Peyer's patch (tissue), 4 donors: Measurements from ENCODE around the gene ZNF655.

Experiments used
- CTCF ChIP-seq, 6 experiments: fragments of 450-650 bp in 4 of 6; fragments of 200-600 bp in 2 of 6; sonication (generic) in 1 of 6; IDR thresholded peaks; one replicate each; pipeline ENCODE4 v1.5.1; 2017 to 2019; ENCODE audit warnings: antibody characterized with exemption in 6 of 6, mild to moderate bottlenecking in 3 of 6, moderate library complexity in 1 of 6
- POLR2A ChIP-seq, 2 donors: fragments of 450-650 bp; IDR thresholded peaks; one replicate each; pipeline ENCODE4 v1.5.1; 2017; ENCODE audit warnings: antibody characterized with exemption in 2 of 2, mild to moderate bottlenecking in 2 of 2, moderate library complexity in 2 of 2

- no peak for TF ChIP-seq CTCF (IDR thresholded peaks at IDR 0.05)
- TF ChIP-seq POLR2A (IDR thresholded peaks at IDR 0.05): no peak
Observed at GRCh38 chr7:99599836-99600235, 41.4 kb downstream of the ZNF655 start.
